AG10803 (cell line): Measurements from ENCODE around the gene DCTN3.

ENCODE experiments used
- DNase-seq: peaks from one replicate; pipeline ENCODE4 v3.0.0; 2010; ENCODE audit warnings: low read depth
- H3K4me3 ChIP-seq: 2 replicates; pipeline ENCODE4 v1.5.1; 2011; ENCODE audit warnings: mild to moderate bottlenecking, low read length, control low read depth
- TF ChIP-seq, protein P1 (sequence below): conservative IDR thresholded peaks from 2 replicates; pipeline ENCODE4 v1.5.1; 2011; ENCODE audit warnings: mild to moderate bottlenecking, low read length, control low read depth, inconsistent platforms

DCTN3 gene

DNA sequence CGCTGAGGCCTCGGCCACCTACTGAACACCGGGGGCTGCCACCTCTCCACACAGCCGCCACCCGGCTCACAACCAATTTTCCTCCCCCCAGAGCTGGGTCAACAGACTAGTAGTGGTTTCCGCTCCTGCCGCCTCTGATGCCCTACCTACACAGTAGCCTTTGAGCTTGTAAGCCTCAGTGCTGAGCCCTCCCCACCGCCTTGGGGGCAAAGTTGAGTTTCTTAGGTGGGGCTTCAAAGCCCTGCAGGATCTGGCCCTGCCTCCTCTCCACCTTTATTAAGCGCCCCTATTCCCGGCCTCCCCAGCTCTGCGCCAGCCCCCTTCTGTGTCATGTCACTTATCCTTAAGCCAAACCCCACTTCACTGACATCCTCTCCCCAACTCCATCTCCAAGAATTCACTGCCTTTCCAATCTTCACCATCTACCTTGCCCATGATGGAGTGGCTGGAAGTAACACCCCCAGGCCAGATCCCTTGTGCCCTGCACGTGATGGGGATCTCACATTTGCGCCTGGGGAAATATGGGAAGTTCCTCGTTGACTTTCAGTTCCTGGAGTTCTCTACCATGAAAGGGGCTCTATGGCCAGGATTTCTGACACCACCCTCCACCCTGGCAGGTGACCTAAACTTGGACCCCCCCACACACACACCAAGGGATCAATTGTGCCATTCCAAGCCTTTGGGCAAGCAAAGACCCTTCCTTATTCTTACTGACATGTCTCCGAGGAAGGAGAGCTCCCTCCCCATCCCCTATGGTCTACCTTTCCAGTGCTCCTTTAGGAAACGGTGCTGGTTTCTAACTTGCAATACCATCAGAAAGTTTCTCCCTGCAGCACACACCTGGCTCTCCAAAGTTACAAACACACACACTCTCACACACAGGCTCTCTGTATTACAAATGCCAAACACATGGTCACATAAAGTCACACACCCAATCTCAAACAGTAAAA lies 28.1 kb downstream of the DCTN3 start:
- TF ChIP-seq, protein P1, sequence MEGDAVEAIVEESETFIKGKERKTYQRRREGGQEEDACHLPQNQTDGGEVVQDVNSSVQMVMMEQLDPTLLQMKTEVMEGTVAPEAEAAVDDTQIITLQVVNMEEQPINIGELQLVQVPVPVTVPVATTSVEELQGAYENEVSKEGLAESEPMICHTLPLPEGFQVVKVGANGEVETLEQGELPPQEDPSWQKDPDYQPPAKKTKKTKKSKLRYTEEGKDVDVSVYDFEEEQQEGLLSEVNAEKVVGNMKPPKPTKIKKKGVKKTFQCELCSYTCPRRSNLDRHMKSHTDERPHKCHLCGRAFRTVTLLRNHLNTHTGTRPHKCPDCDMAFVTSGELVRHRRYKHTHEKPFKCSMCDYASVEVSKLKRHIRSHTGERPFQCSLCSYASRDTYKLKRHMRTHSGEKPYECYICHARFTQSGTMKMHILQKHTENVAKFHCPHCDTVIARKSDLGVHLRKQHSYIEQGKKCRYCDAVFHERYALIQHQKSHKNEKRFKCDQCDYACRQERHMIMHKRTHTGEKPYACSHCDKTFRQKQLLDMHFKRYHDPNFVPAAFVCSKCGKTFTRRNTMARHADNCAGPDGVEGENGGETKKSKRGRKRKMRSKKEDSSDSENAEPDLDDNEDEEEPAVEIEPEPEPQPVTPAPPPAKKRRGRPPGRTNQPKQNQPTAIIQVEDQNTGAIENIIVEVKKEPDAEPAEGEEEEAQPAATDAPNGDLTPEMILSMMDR = no peak
- DNase-seq = no peak
- no peak overlapping the region for H3K4me3 ChIP-seq

DNA sequence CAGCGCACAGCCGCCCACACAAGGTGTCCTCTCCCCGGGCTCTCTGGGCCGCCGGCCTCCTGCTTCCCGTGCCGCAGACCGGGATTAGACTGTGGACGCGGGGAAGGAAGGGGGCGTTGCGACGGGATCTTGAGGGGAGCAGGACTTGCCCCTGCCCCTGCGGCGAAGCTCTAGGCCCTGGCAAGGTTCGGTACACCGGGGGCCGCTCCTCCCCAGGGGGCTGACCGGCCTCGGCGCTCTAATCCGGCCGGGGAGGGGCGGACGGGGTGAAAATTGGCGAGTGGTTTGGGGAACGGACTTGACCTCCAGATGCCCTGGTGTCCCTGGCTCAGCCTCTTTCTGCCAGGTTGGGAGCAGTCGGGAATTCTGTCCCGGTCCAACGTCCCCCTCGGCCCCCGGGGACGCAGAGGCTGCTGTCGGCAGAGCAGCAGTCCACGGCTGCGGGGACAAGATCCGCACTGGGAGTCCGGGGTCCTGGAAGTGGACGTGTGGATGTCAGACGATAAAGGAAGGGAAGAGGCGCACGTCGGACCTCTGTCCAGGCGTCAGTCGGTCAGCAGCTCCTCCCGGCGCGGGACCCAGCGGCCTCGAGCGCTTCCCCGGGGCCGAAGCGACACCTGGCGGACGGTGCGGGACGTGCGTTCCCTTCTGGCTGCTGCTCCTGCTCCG lies 28.9 kb downstream of the DCTN3 start:
- no peak overlapping the region for H3K4me3 ChIP-seq
- TF ChIP-seq, protein P1 = peak; percentile 80
- DNase-seq = peak; percentile 66

DNA sequence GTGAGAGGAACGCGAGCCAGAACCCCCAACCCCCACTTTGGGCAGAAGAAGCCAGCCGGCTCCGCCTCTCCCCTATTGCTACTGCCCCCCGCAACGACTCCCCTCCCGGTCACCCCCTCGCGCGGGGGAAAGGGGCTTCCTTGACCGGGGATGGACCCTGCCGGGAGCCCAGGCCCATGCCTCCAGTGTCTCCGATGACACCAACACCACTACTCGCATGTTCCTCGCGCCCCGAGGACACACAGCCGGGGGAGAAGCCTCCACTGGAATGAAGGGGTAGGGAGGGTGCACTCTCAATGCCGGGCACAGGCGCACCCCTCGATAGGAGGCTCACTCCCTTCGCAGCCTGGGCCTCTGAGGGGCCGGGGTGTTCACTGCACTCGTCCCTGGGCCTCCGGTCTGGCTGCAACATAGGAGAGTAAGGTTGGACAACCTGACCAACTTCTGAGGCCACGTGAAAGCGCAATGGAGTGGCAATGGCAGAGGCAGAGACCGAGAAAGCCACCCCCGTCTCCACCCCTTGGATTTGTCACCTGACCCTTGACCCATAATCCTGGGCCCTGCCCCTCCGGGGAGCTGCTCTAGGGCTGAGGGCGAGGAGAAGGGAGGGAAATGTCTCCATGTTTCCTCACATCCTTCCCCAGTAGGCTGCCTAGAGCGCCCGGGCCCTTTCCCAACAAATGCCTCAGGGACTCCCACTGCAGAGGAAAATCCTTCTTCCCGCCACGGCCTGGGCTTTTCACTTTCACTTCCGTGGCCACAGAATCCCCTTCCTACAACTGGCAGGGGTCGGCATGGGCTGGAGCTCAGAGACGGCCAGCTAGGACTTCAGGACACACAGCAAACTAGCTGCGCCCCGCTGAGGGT lies 29.7 kb downstream of the DCTN3 start:
- TF ChIP-seq, protein P1 = no peak
- peak overlapping the region; percentile 7; the same call in 1 of the 2 replicates for H3K4me3 ChIP-seq
- DNase-seq = no peak

DNA sequence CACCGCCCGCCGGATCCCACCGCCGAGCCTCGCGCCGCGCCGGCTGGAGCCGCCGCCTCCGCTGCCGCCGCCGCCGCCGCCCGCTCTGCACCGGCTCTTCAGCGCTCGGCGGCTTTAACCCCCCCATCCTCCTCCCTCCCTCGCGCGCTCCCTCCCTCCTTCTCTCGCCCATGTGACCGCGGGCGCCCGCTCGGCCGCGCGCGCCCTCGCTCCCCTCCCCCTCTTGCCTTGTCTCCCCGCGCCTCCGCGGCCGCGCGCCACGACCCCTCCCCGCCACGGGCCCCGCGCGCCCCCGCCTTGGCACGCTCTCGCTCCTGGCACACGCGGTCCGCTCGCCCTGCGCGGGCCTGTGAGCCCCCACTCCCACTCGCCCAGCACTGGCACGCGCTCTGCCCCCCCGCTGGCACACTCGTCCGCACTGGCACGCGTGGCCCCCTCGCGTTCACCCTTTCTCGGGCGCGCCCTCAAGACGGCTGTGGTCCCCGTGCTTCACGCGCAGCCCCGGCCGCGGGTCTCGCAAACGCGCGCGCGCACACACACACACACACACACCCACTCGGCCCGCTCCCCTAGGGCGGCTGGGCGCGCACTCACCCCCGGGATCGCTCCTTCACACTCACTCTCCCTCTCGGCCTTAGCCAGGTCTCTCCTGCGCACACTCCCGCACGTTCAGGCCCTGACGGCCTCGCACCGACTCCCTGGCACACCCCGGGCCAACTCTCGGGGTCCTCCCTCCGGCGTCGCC lies 30.5 kb downstream of the DCTN3 start, which contains the start of gene CNTFR:
Gene CNTFR, minus strand, starts transcription at position 89 of the 745 bp plus-strand sequence. CDS start 20,743 bp downstream, outside the sequence.
- TF ChIP-seq, protein P1 = no peak
- DNase-seq = no peak
- H3K4me3 ChIP-seq = no peak within 1 kb of the TSS

DNA sequence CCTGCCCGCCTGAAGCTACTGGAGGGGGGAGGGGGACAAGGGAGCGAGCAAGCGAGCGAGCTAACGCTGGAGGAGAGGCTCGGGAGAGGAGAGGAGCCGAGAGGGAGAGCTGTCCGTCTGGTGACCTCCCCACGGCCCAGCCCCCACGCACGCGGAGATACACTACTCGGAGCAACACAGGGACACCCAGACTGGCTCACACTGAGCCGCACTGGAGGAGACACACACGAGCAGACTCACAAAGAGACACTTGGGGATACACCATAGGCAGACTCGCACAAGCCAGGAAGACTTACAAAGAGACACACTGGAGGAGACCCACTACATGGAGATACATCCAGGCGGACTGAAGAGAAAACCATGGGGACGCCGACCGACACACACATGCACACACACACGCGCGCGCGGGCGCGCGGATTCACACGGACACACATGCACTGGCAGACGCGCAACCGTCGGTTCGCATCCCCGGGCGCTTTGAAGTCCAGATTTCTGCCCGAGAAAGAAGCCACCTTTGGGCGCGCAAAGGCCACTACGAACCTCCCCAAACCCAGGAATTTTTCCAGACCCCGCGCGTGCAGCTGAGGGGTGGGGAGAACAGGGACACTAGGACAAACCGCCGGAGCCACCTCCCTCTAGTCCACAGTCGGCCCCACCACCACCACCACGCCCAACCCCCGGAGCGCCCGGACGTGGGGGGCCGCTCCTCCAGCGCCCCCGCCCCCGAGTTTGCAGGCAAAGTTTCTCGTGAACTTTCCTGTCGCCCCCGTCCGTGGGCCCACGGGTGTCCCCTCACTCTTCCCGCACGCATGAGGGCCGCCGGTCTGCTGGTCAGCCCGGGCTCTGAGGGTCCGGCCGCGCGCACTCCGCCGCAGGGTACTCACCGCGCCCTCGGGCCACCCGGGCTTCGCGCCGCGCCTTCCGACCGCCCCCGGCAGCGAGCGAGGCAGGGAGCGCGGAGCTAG lies 31.3 kb downstream of the DCTN3 start:
- H3K4me3 ChIP-seq = no peak overlapping the region
- DNase-seq = no peak
- TF ChIP-seq, protein P1 = no peak
